Parathyroid adenoma (tissue), 2 donors: ENCODE results near the gene ANO2.

Source experiments
- H2AFZ ChIP-seq: fragments of 300-600 bp; sonication (generic); one replicate; pipeline ENCODE4 v1.7.0; 2017; ENCODE audit warnings: antibody characterized with exemption, mild to moderate bottlenecking
- H3K27ac ChIP-seq: fragments of 300-600 bp; sonication (generic); one replicate; pipeline ENCODE4 v1.7.0; 2017
- H3K27me3 ChIP-seq: fragments of 300-600 bp; sonication (generic); one replicate; pipeline ENCODE4 v1.7.0; 2017; ENCODE audit warnings: low read length; ENCODE audit not compliant: control insufficient read depth, insufficient read depth
- H3K36me3 ChIP-seq: fragments of 300-600 bp; sonication (generic); one replicate; pipeline ENCODE4 v1.7.0; 2017; ENCODE audit warnings: low read length; ENCODE audit not compliant: control insufficient read depth, insufficient read depth
- H3K4me1 ChIP-seq: fragments of 300-600 bp; sonication (generic); one replicate; pipeline ENCODE4 v1.7.0; 2017; ENCODE audit warnings: control low read depth
- H3K4me2 ChIP-seq: fragments of 300-600 bp; sonication (generic); one replicate; pipeline ENCODE4 v1.7.0; 2017; ENCODE audit warnings: low read length
- H3K4me3 ChIP-seq: fragments of 300-600 bp; sonication (generic); one replicate; pipeline ENCODE4 v1.7.0; 2017; ENCODE audit warnings: low read depth, low read length
- H3K79me2 ChIP-seq: fragments of 300-600 bp; sonication (generic); one replicate; pipeline ENCODE4 v1.7.0; 2017; ENCODE audit warnings: control low read depth
- H3K9ac ChIP-seq: fragments of 300-600 bp; sonication (generic); one replicate; pipeline ENCODE4 v1.7.0; 2017; ENCODE audit warnings: mild to moderate bottlenecking
- H3K9me3 ChIP-seq: fragments of 300-600 bp; sonication (generic); one replicate; pipeline ENCODE4 v1.7.0; 2017; ENCODE audit warnings: low read length; ENCODE audit not compliant: control insufficient read depth
- TF ChIP-seq, protein P1 (sequence below): fragments of 300-600 bp; sonication (generic); IDR thresholded peaks from one replicate; pipeline ENCODE4 v1.7.0; 2017; ENCODE audit warnings: antibody characterized with exemption, mild to moderate bottlenecking
- donor health status: primary hyperparathyroidism.

Gene ANO2

GRCh38 chr12:5806371-5807089 lies 138.5 kb downstream of the ANO2 start:
- H3K4me2 ChIP-seq, result no peak overlapping the region
- no peaks in the 10 kb centered on the region for H3K36me3 ChIP-seq
- H2AFZ ChIP-seq, result no peak overlapping the region
- H3K9ac ChIP-seq, result no peak overlapping the region
- no peaks in the 10 kb centered on the region for H3K27me3 ChIP-seq
- H3K9me3 ChIP-seq, result no peaks in the 10 kb centered on the region
- no peak overlapping the region for H3K4me3 ChIP-seq
- H3K79me2 ChIP-seq, result no peaks in the 10 kb centered on the region
- no peak overlapping the region for H3K27ac ChIP-seq
- TF ChIP-seq, protein P1, sequence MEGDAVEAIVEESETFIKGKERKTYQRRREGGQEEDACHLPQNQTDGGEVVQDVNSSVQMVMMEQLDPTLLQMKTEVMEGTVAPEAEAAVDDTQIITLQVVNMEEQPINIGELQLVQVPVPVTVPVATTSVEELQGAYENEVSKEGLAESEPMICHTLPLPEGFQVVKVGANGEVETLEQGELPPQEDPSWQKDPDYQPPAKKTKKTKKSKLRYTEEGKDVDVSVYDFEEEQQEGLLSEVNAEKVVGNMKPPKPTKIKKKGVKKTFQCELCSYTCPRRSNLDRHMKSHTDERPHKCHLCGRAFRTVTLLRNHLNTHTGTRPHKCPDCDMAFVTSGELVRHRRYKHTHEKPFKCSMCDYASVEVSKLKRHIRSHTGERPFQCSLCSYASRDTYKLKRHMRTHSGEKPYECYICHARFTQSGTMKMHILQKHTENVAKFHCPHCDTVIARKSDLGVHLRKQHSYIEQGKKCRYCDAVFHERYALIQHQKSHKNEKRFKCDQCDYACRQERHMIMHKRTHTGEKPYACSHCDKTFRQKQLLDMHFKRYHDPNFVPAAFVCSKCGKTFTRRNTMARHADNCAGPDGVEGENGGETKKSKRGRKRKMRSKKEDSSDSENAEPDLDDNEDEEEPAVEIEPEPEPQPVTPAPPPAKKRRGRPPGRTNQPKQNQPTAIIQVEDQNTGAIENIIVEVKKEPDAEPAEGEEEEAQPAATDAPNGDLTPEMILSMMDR, result no peak
- H3K4me1 ChIP-seq, result no peaks in the 10 kb centered on the region

- H2AFZ ChIP-seq, result no peak overlapping the region
- H3K4me1 ChIP-seq, result no peaks in the 10 kb centered on the region
- H3K79me2 ChIP-seq, result no peaks in the 10 kb centered on the region
- TF ChIP-seq, protein P1, result no peak
- H3K4me3 ChIP-seq, result no peak overlapping the region
- no peak overlapping the region for H3K27ac ChIP-seq
- no peak overlapping the region for H3K4me2 ChIP-seq
- no peaks in the 10 kb centered on the region for H3K9me3 ChIP-seq
- H3K27me3 ChIP-seq, result no peaks in the 10 kb centered on the region
- H3K9ac ChIP-seq, result no peak overlapping the region
- H3K36me3 ChIP-seq, result no peaks in the 10 kb centered on the region
Observed at GRCh38 chr12:5803532-5803931, 141.5 kb downstream of the ANO2 start.

GRCh38 chr12:5798242-5799015 lies 146.6 kb downstream of the ANO2 start:
- Histone ChIP-seq H3K36me3 (no peaks in the 10 kb centered on the region), H3K4me3 (no peak overlapping the region), H3K4me1 (no peaks in the 10 kb centered on the region), H2AFZ (no peak overlapping the region), H3K9ac (no peak overlapping the region), H3K27me3 (no peaks in the 10 kb centered on the region), H3K27ac (no peak overlapping the region), H3K9me3 (no peaks in the 10 kb centered on the region), H3K4me2 (no peak overlapping the region), H3K79me2 (no peaks in the 10 kb centered on the region)
- TF ChIP-seq, protein P1, result no peak

GRCh38 chr12:5797661-5798060 lies 147.4 kb downstream of the ANO2 start:
- no peak overlapping the region for H3K27ac ChIP-seq

More at GRCh38 chr12:5797661-5798060, 147.4 kb downstream of the ANO2 start:
- no peaks in the 10 kb centered on the region for H3K9me3 ChIP-seq
- no peak overlapping the region for H3K9ac ChIP-seq
- H3K79me2 ChIP-seq, result no peaks in the 10 kb centered on the region
- no peak overlapping the region for H3K4me2 ChIP-seq
- no peaks in the 10 kb centered on the region for H3K36me3 ChIP-seq
- no peak overlapping the region for H3K4me3 ChIP-seq
- no peaks in the 10 kb centered on the region for H3K4me1 ChIP-seq
- no peak overlapping the region for H2AFZ ChIP-seq
- TF ChIP-seq, protein P1, result no peak
- H3K27me3 ChIP-seq, result no peaks in the 10 kb centered on the region
